ENCODE data around the gene BAZ2B.
A peak's percentile ranks its signal among the peaks of the same experiment; 100 is the strongest.

Gene BAZ2B

DNA sequence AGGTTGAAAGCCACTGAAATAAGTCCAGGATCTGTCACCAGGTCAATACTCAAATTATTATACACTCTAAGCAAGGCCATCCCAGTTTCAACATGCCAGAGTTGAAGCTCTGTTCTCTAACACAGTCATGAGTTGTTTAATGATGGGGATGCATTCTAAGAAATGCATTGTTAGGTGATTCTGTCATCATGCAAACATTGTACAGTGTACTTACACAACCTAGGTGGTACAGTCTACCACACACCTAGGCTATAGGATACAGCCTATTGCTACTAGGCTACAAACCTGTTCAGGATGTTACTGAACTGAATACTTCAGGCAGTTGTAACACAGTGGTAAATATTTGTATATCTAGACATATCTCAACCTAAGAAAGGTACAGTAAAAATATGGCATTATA is 162.2 kb downstream of the BAZ2B start:
- Histone ChIP-seq H3K27ac (ENCODE audit: insufficient read depth in 1 of 2, low read depth in 1 of 2, low read length in 2 of 2, poor library complexity in 1 of 2, severe bottlenecking in 2 of 2) (no peak overlapping the region), H3K36me3 (ENCODE audit: control insufficient read depth in 4 of 4, insufficient read depth in 4 of 4, low read length in 3 of 4) (peaks cover 0 to 3% (median 2%) of the 10 kb centered on the region in 4 experiments), H3K27me3 (replicated peaks in 2 of 5; ENCODE audit: control insufficient read depth in 4 of 5, insufficient read depth in 5 of 5, low read length in 4 of 5) (no peaks in the 10 kb centered on the region), H3K9me3 (ENCODE audit: control extremely low read depth in 1 of 5, control insufficient read depth in 4 of 5, insufficient read depth in 2 of 5, low read depth in 1 of 5, low read length in 4 of 5) (no peaks in the 10 kb centered on the region), H3K4me1 (ENCODE audit: control extremely low read depth in 1 of 4, control insufficient read depth in 4 of 4, insufficient read depth in 4 of 4, low read length in 3 of 4) (peaks cover 2 to 18% (median 8%) of the 10 kb centered on the region in 4 experiments), H3K4me3 (ENCODE audit: control insufficient read depth in 1 of 7, extremely low read depth in 1 of 7, insufficient read depth in 4 of 7, low read depth in 2 of 7, low read length in 6 of 7) (no peak overlapping the region)
- CTCF ChIA-PET = interaction anchor here (1.4 kb wide), 1 partner anchor 14 kb away, joined by 3 read pairs; no protein-coding TSS in a partner anchor
- POLR2A ChIA-PET = no interaction called here
- DNase-seq = no peak

DNA sequence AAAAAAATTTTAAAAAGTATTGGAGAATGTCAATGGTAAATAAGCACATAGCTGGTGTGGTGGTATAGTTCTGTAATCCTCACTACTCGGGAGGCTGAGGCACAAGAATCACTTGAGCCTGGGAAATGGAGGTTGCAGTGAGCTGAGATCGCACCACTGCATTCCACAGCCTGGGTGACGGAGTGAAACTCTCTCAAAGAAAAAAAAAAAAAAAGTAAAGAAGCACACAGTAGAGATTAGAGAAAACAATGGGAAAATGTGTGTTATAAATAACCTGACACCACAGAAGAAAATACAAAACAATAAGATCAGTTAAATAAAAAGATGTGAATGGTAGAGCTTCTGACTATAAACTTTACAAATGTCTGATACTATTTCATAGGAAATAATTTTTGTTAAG is 166.2 kb downstream of the BAZ2B start:
- no peaks in the 10 kb centered on the region for H3K27me3 ChIP-seq (replicated peaks in 2 of 5; ENCODE audit: control insufficient read depth in 4 of 5, insufficient read depth in 5 of 5, low read length in 4 of 5)
- CTCF ChIA-PET = interaction anchor here (1.0 kb wide), 2 partner anchors 9 to 56 kb away, joined by 3 to 5 read pairs; no protein-coding TSS in a partner anchor
- DNase-seq = no peak
- H3K36me3 ChIP-seq (ENCODE audit: control insufficient read depth in 4 of 4, insufficient read depth in 4 of 4, low read length in 3 of 4) = peaks cover 14 to 28% (median 20%) of the 10 kb centered on the region in 4 experiments
- H3K27ac ChIP-seq (ENCODE audit: insufficient read depth in 1 of 2, low read depth in 1 of 2, low read length in 2 of 2, poor library complexity in 1 of 2, severe bottlenecking in 2 of 2) = no peak overlapping the region
- WGBS (ENCODE audit: insufficient coverage) = 100% methylated on average over 1 of the region's 3 CpGs
- H3K4me3 ChIP-seq (ENCODE audit: control insufficient read depth in 1 of 7, extremely low read depth in 1 of 7, insufficient read depth in 4 of 7, low read depth in 2 of 7, low read length in 6 of 7) = no peak overlapping the region
- peaks cover 0 to 1% (median 0%) of the 10 kb centered on the region in 4 experiments for H3K4me1 ChIP-seq (ENCODE audit: control extremely low read depth in 1 of 4, control insufficient read depth in 4 of 4, insufficient read depth in 4 of 4, low read length in 3 of 4)
- peaks cover 0 to 4% (median 0%) of the 10 kb centered on the region in 5 experiments for H3K9me3 ChIP-seq (ENCODE audit: control extremely low read depth in 1 of 5, control insufficient read depth in 4 of 5, insufficient read depth in 2 of 5, low read depth in 1 of 5, low read length in 4 of 5)
- POLR2A ChIA-PET = interaction anchor here (0.6 kb wide), 1 partner anchor 19 kb away, joined by 3 read pairs; no protein-coding TSS in a partner anchor

DNA sequence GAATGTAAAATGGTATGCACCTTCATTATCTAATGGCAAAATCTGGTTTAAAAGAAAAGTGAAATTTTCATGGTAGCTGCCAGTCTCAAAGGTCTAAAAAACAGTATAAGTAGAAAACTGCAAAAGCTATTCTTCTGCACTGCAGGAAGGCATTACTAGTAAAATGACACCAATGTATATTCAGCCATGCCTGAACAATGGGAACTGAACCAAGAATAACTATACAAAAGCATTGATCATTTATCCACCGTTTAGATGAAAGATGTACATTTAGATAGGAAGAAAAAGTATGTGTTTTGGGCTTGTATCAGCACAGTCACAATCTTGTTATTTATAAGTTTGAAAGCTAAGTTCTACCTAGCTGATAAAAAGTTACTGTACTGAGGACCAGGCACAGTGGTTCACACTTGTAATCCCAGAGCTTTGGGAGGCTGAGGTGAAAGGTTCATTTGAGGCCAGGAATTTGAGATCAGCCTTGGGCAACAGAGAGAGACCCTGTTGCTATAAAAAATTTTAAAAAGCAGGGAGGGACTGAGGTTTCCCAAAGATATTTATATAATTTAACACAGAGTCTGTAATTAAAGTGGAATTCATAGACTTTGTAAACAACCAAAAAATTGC is 166.7 kb downstream of the BAZ2B start:
- no CpG with 5 or more reads among the region's 1 CpG for WGBS (ENCODE audit: insufficient coverage)
- Histone ChIP-seq H3K36me3 (ENCODE audit: control insufficient read depth in 4 of 4, insufficient read depth in 4 of 4, low read length in 3 of 4) (peaks cover 15 to 33% (median 23%) of the 10 kb centered on the region in 4 experiments), H3K9me3 (ENCODE audit: control extremely low read depth in 1 of 5, control insufficient read depth in 4 of 5, insufficient read depth in 2 of 5, low read depth in 1 of 5, low read length in 4 of 5) (peaks cover 0 to 4% (median 0%) of the 10 kb centered on the region in 5 experiments), H3K4me3 (ENCODE audit: control insufficient read depth in 1 of 7, extremely low read depth in 1 of 7, insufficient read depth in 4 of 7, low read depth in 2 of 7, low read length in 6 of 7) (no peak overlapping the region), H3K27me3 (replicated peaks in 2 of 5; ENCODE audit: control insufficient read depth in 4 of 5, insufficient read depth in 5 of 5, low read length in 4 of 5) (no peaks in the 10 kb centered on the region), H3K4me1 (ENCODE audit: control extremely low read depth in 1 of 4, control insufficient read depth in 4 of 4, insufficient read depth in 4 of 4, low read length in 3 of 4) (no peaks in the 10 kb centered on the region), H3K27ac (ENCODE audit: insufficient read depth in 1 of 2, low read depth in 1 of 2, low read length in 2 of 2, poor library complexity in 1 of 2, severe bottlenecking in 2 of 2) (no peak overlapping the region)
- ChIA-PET POLR2A (no interaction called here), CTCF (interaction anchor here (1.0 kb wide), 1 partner anchor 57 kb away, joined by 3 read pairs; no protein-coding TSS in a partner anchor)
- no peak for DNase-seq

DNA sequence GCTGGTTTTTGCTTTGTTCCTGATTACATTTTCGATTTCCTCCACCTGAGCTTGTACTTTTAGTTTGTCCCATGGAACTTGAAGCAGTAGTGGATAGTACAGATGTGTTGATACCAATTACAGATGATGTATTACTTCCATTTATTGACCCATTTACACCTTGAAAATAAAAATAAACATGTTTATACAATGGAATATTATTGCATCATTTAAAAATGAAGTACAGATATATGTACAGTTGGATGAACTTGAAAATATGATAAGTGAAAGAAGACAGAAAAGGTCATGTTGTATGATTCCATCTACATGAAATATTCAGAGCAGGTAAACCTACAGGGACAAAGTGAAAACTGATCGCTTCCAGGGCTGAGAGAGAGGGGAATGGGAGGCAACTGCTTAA is 169.5 kb downstream of the BAZ2B start:
- ChIA-PET CTCF (no interaction called here), POLR2A (no interaction called here)
- no peak overlapping the region for H3K27ac ChIP-seq (ENCODE audit: insufficient read depth in 1 of 2, low read depth in 1 of 2, low read length in 2 of 2, poor library complexity in 1 of 2, severe bottlenecking in 2 of 2)
- WGBS (ENCODE audit: insufficient coverage) = no CpG with 5 or more reads among the region's 2 CpGs
- H3K36me3 ChIP-seq (ENCODE audit: control insufficient read depth in 4 of 4, insufficient read depth in 4 of 4, low read length in 3 of 4) = peaks cover 22 to 52% (median 33%) of the 10 kb centered on the region in 4 experiments
- DNase-seq = no peak
- no peak overlapping the region for H3K4me3 ChIP-seq (ENCODE audit: control insufficient read depth in 1 of 7, extremely low read depth in 1 of 7, insufficient read depth in 4 of 7, low read depth in 2 of 7, low read length in 6 of 7)
- peaks cover 0 to 4% (median 0%) of the 10 kb centered on the region in 5 experiments for H3K9me3 ChIP-seq (ENCODE audit: control extremely low read depth in 1 of 5, control insufficient read depth in 4 of 5, insufficient read depth in 2 of 5, low read depth in 1 of 5, low read length in 4 of 5)
- H3K4me1 ChIP-seq (ENCODE audit: control extremely low read depth in 1 of 4, control insufficient read depth in 4 of 4, insufficient read depth in 4 of 4, low read length in 3 of 4) = no peaks in the 10 kb centered on the region
- no peaks in the 10 kb centered on the region for H3K27me3 ChIP-seq (replicated peaks in 2 of 5; ENCODE audit: control insufficient read depth in 4 of 5, insufficient read depth in 5 of 5, low read length in 4 of 5)

DNA sequence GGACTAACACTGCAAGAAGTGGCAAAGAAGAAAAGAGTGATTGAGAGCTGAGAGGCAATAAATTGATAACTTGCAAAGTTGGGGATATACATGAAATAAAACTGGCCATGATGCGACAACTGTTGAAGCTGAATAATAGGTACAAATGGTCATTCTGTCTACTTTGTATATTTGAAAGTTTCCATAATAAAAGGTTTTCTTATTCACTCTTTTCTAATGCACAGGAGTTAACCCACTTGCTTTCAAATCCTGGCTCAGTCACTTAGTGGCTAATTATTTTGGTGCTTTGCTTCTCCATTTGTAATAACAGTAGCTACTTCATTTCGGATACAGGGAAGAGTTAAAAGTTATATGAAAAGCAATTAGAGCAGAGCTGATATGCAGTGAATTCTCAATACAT is 170.1 kb downstream of the BAZ2B start:
- Histone ChIP-seq H3K9me3 (ENCODE audit: control extremely low read depth in 1 of 5, control insufficient read depth in 4 of 5, insufficient read depth in 2 of 5, low read depth in 1 of 5, low read length in 4 of 5) (peaks cover 0 to 4% (median 0%) of the 10 kb centered on the region in 5 experiments), H3K4me1 (ENCODE audit: control extremely low read depth in 1 of 4, control insufficient read depth in 4 of 4, insufficient read depth in 4 of 4, low read length in 3 of 4) (no peaks in the 10 kb centered on the region), H3K27me3 (replicated peaks in 2 of 5; ENCODE audit: control insufficient read depth in 4 of 5, insufficient read depth in 5 of 5, low read length in 4 of 5) (no peaks in the 10 kb centered on the region), H3K27ac (ENCODE audit: insufficient read depth in 1 of 2, low read depth in 1 of 2, low read length in 2 of 2, poor library complexity in 1 of 2, severe bottlenecking in 2 of 2) (no peak overlapping the region), H3K4me3 (ENCODE audit: control insufficient read depth in 1 of 7, extremely low read depth in 1 of 7, insufficient read depth in 4 of 7, low read depth in 2 of 7, low read length in 6 of 7) (no peak overlapping the region), H3K36me3 (ENCODE audit: control insufficient read depth in 4 of 4, insufficient read depth in 4 of 4, low read length in 3 of 4) (peaks cover 22 to 55% (median 34%) of the 10 kb centered on the region in 4 experiments)
- no peak for DNase-seq
- ChIA-PET CTCF (no interaction called here), POLR2A (no interaction called here)
- no CpG with 5 or more reads among the region's 2 CpGs for WGBS (ENCODE audit: insufficient coverage)

DNA sequence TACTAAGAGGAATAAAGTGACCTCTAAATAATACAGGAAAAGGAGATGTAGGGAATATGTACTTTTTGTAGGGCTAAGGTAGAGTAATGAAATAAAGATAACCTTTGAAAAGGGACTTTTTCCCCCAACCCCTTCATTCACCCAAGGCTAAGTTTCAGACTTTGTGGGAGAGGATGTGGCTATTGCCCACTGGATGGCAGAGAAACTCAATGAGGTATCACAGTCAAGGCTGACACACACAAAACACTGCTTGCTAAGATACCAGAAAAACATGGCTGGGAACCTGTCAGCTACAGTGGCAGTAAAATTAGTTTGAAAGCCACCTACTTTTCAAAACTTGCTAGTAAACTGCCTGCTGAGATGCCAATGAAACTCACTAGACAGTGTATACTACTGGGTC is 171.0 kb downstream of the BAZ2B start:
- H3K36me3 ChIP-seq (ENCODE audit: control insufficient read depth in 4 of 4, insufficient read depth in 4 of 4, low read length in 3 of 4) = peaks cover 22 to 57% (median 35%) of the 10 kb centered on the region in 4 experiments
- CTCF ChIA-PET = no interaction called here

DNA sequence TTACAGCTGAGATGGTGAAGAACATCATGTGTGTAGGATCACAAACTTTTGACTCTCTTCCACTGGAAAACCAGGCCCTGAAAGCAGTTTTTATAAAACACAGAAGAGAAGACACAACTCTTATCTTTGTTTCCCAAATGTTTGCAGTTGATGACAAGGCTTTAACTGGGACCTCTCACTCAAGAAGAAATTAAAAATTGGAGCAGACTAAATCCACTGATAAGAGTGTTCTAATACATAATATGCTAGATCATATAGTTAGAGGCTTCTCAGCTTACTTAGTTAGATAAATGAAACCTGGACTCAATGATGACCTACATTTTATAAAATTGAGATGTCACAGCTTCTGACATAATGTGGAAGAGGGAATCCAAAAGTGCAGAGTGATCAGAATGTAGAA is 171.6 kb downstream of the BAZ2B start:
- no peak for DNase-seq
- H3K27ac ChIP-seq (ENCODE audit: insufficient read depth in 1 of 2, low read depth in 1 of 2, low read length in 2 of 2, poor library complexity in 1 of 2, severe bottlenecking in 2 of 2) = no peak overlapping the region
- no peak overlapping the region for H3K4me3 ChIP-seq (ENCODE audit: control insufficient read depth in 1 of 7, extremely low read depth in 1 of 7, insufficient read depth in 4 of 7, low read depth in 2 of 7, low read length in 6 of 7)
- peaks cover 22 to 59% (median 34%) of the 10 kb centered on the region in 4 experiments for H3K36me3 ChIP-seq (ENCODE audit: control insufficient read depth in 4 of 4, insufficient read depth in 4 of 4, low read length in 3 of 4)
- peaks cover 0 to 4% (median 0%) of the 10 kb centered on the region in 5 experiments for H3K9me3 ChIP-seq (ENCODE audit: control extremely low read depth in 1 of 5, control insufficient read depth in 4 of 5, insufficient read depth in 2 of 5, low read depth in 1 of 5, low read length in 4 of 5)
- no peaks in the 10 kb centered on the region for H3K4me1 ChIP-seq (ENCODE audit: control extremely low read depth in 1 of 4, control insufficient read depth in 4 of 4, insufficient read depth in 4 of 4, low read length in 3 of 4)
- CTCF ChIA-PET = no interaction called here
- POLR2A ChIA-PET = no interaction called here
- no peaks in the 10 kb centered on the region for H3K27me3 ChIP-seq (replicated peaks in 2 of 5; ENCODE audit: control insufficient read depth in 4 of 5, insufficient read depth in 5 of 5, low read length in 4 of 5)

More for the DNA sequence above, 171.0 kb downstream of the BAZ2B start:
- Histone ChIP-seq H3K27me3 (replicated peaks in 2 of 5; ENCODE audit: control insufficient read depth in 4 of 5, insufficient read depth in 5 of 5, low read length in 4 of 5) (no peaks in the 10 kb centered on the region), H3K4me3 (ENCODE audit: control insufficient read depth in 1 of 7, extremely low read depth in 1 of 7, insufficient read depth in 4 of 7, low read depth in 2 of 7, low read length in 6 of 7) (no peak overlapping the region), H3K4me1 (ENCODE audit: control extremely low read depth in 1 of 4, control insufficient read depth in 4 of 4, insufficient read depth in 4 of 4, low read length in 3 of 4) (no peaks in the 10 kb centered on the region), H3K27ac (ENCODE audit: insufficient read depth in 1 of 2, low read depth in 1 of 2, low read length in 2 of 2, poor library complexity in 1 of 2, severe bottlenecking in 2 of 2) (no peak overlapping the region), H3K9me3 (ENCODE audit: control extremely low read depth in 1 of 5, control insufficient read depth in 4 of 5, insufficient read depth in 2 of 5, low read depth in 1 of 5, low read length in 4 of 5) (peaks cover 0 to 4% (median 0%) of the 10 kb centered on the region in 5 experiments)
- DNase-seq = peak in 2 of 3 donors; percentile 12 to 30
- POLR2A ChIA-PET = no interaction called here
